Stimulated activated CD4-positive, alpha-beta T cell treated with anti-CD3 and anti-CD28 coated beads, Interleukin-4, amount 100 ng/mL, for 4 hours (primary cell): ENCODE measurements around the gene QSOX2.
"Not testable (repeated sequence)": the region's sequence is repeated elsewhere in the genome, so short reads cannot be mapped to it uniquely, and the experiment has no call there.

Source experiments
- DNase-seq, 2 experiments: peaks; one replicate each; pipeline ENCODE4 v3.0.0-alpha.2; 2020

The QSOX2 gene

GRCh38 chr9:136250676-136251075 is 5.1 kb upstream of the QSOX2 start:
- DNase-seq: no peak

DNA sequence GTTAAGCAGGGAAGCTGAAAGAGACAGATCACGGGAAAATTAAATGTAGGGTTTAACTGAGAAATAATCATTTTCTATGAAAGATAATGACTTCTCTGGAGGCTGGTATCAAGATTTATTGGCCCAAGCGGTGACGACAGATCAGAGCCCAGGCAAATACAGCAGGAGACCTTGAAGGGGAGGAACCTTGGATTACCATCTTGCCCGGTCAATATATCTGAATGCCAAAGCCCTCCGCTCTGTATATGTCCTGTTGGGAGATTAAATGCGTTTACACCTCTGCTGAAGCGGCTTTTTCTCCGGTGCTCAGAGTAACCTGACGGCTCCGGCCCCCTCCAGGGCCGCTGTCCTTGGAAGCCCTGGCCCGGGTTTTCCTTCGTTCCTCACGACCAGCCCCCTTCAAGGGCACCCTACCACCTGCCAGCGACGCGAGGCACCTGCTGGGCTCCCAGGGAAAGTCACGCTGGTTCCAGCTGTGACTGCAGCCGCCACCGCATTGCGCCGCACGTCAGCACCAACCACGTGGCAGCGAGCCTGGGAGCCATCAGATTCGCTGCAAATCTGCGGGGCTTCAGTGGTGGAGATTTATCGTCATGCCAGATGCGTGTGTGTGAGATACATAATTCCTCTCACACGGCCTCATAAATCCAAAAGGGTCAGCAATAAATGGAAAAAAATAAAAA is 4.4 kb upstream of the QSOX2 start:
- no peak for DNase-seq

DNA sequence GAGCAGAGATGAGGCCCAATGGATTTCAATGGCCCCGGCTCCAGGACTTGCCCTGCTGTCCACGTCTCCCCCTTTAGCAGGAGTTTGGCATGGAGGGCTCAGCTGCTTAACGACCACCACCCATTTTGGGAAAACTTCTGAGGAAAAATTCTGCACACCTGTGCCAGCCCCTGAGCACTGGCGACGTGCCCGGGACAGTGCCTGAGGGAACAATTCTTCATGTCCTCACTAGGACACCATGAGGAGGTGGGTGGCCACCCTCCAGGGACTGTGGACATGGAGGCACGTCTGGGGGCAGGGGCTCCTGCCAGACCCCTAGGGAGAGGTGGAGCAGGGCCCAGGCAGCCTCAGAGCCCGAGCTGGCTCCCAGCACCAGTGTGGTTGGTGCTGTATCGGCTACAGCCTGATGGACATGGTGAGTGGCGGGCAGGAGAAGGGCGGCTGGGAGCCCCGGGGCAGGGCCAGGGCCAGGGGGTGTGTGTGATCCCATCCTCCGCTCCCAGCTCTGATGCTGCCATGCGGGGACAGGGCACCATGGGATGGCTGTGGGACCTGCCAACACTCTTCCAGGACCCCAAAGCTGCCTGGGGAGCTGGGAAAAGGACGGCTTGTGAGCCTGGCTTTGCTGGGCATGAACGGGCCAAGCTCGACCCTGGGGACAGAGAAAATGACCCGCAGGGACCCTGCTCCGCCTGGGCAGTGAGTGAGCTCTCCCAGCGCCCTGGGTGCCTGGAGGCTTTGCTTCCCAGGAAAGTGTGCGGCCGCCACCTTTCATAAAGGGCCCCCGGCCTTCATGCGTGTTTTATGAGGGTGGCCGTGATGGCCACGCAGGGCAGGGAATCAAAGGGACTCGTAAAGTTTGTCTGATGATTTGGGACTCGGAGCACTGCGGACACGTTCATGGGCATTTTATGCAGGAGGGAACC is 3.6 kb upstream of the QSOX2 start:
- DNase-seq: no peak

DNA sequence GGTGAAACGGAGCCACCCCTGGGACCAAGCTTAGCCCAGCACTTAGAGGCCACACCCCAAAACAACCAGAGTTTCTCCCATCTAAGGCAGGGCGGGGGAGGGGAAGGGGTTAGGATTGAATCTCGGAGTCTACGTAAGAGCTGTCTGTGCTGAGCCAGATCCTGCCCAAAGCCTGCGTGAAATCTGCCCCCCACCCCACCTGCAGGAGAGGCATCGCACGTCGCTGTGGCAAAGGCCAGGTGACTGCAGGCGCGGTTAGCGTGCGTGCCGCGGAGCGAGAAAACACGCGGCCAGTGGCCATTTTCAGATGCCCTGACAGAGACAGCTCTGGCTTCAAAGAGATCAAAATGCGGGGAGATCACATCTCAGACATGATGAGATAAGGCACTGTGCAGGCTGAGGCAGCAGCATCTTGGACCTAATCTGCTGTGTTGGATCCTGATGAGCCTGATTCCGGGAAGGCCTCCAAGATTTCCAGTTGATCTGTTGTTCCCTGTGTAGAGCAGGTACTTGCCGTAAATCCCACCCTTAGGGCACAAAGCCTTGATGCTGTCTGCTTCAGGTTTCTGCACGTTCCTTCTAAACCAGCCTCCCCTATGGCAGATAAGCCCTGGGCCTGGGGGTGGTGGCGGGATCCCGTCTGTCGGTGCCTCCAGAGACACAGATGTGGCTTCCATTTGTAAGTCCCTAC is 2.5 kb upstream of the QSOX2 start:
- no peak for DNase-seq

GRCh38 chr9:136247551-136247916 is 1.9 kb upstream of the QSOX2 start:
- no peak for DNase-seq

DNA sequence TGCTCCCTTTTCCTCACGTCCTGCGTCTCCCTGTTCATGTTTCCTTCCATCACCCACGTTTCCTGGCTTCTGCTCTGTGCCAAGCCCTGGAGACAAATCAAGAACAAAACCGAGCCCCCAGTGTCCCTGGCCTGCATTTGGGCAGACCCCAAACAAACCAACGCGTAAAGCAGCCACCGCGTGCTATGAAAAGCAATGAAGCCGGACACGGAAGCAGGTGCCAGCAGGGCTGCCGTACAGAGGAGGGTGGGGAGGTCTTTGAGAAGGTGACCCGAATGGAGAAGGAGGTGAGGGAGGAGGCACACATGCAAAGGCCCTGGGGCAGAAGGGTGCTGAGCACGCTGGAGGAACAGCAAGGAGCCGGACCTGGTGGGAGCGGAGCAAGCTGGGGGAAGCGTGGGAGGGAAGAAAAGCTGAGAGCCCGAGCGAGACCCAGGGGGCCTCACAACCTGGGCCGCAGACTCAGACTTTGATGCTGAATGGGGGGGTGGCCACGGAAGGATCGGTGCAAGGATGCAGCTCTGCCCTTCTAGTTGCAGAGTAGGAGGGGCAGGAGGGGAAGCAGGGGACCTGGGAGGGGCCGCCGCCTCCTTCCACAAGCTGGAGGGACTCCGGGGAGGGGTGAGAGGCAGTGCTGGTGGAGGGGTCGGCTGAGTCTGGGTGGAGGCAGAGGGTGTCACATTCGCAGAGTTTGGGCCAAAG is 1.4 kb upstream of the QSOX2 start:
- DNase-seq: no peak

GRCh38 chr9:136244969-136245218 is 718 bp downstream of the QSOX2 start:
- DNase-seq: no peak

- peak; percentile 53 to 83 for DNase-seq
Observed at GRCh38 chr9:136244122-136244968, 1.3 kb downstream of the QSOX2 start.

- DNase-seq: no peak
Observed at GRCh38 chr9:136243631-136244030, 2.0 kb downstream of the QSOX2 start.

DNA sequence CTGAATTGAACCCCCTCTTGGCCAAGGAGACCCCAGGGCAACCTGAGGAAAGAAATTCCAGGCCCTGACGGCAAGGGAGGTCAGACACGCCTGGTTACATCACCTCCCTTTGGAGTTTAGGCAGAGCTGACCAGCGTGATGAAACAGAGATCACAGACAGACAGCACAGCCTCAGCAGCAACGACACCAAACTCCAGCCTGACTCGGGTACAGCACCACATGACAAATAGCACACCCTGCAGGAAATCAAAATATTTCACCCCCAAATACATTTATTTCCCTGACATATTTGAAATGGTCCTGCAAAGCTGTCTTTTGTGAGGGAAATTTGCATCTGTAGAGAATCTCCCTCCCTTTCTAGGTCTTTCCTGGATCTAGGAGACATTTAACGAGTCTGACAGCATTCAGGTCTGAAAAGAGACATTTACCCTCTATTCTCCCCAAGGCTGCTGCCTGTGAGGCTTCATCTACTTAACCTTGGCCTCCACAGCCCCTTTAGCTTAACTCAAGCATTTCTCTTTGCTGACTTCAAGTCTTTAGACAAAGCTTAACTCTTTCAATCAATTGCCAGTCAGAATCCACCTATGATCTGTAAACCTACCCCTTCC is 2.6 kb downstream of the QSOX2 start:
- DNase-seq: no peak

DNA sequence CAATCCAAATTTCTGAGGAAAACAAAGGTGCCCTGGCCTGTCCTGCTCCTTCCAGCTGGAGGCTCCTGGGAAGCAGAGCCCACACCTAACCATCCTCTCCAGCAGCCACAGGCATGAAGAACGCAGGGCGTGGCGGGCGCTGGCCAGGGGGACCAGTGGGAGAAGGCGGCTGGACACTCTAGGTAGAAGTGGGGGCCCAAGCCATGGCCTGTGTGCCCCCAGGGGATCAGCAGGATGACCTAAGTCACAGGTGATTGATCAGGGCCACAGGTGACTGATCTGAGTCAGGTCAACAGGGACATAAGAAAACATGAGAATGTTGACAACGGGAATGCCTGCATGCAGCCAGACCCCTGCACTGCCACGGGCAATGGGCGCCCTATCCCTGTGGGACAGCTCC is 3.4 kb downstream of the QSOX2 start:
- no peak for DNase-seq

GRCh38 chr9:136241542-136241941 is 4.1 kb downstream of the QSOX2 start:
- no peak for DNase-seq

DNA sequence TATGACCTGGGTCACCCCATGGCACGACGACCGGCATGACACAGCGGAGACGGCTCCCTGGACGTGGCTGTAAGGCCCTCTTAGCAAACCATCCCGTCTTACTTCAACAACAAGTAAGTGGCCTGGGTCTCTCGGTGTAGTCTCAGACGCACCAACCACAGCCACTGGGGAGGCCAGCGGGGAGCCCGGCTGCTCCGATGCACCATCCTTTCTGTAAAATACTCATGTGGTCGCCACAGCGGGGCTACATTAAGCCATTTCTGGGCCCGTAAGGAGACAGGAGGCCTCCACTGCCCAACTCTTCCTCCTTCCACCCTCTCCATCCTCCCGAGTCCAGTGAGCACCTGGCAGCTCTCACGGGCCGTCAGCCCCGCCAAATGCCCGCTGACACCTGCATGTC is 4.7 kb downstream of the QSOX2 start:
- DNase-seq: no peak

DNA sequence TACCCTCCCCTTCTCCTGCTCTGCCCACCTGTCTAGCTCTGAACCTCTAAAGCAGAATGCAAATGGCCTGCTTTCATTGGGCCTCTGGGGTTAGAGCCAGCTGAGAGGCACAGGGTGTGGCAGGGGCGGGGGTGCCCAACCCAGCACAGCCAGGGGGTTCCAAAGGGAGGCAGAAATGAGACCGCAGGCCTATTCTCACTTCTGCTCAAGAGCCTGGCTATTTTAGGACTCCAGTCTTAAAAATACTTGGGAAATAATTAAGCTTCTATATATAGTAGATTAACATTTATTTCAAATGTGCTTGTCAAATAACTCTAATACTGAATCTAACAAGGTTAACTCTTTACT is 5.7 kb downstream of the QSOX2 start:
- no peak for DNase-seq

DNA sequence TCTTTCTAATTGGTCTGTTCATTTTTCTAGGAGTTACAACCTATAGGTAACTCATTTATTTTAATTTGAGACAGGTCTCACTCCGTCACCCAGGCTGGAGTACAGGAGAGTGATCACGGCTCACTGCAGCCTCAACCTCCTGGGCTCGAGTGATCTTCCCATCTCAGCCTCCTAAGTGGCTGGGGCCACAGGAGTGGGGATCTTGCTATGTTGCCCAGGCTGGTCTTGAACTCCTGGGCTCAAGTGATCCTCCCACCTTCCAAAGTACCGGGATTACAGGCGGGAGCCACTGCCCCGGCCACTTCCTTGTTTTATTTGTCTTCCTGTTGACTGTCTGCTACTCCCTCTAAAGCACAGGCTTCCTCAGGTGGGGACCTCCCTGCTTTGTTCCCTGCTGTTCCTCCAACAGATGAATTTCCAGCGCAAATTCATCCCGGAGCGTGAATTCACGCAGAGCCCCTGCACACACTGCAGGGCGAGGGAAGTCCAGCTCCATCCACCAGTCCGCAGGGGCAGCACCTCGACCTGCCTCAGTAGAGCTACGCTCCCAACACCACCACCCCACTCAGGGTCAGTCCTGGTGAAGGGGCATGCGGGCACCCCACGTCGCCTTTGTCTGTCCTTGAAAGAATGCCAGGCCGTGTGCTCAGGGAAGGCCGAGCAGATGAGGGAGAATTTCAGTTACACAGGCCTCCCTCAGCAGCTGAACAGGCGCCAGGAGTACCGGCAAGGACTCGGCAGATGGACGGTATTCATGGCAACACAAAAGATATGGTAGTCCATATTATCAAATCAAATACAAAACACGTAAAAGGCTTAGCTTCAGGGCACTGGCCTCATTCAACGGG is 6.3 kb downstream of the QSOX2 start:
- DNase-seq: no peak

GRCh38 chr9:136238342-136238732 is 7.3 kb downstream of the QSOX2 start:
- DNase-seq: no peak

- no peak for DNase-seq
Observed at GRCh38 chr9:136237486-136238341, 7.9 kb downstream of the QSOX2 start.

- DNase-seq: not testable (repeated sequence)
Observed at GRCh38 chr9:136236471-136237410, 8.9 kb downstream of the QSOX2 start.
